AG10803 (cell line): ENCODE measurements around the gene RETNLB.

Source experiments
- DNase-seq: peaks from one replicate; pipeline ENCODE4 v3.0.0; 2010; ENCODE audit warnings: low read depth
- H3K4me3 ChIP-seq: 2 replicates; pipeline ENCODE4 v1.5.1; 2011; ENCODE audit warnings: mild to moderate bottlenecking, low read length, control low read depth
- CTCF ChIP-seq: conservative IDR thresholded peaks from 2 replicates; pipeline ENCODE4 v1.5.1; 2011; ENCODE audit warnings: mild to moderate bottlenecking, low read length, control low read depth, inconsistent platforms

Gene RETNLB

GRCh38 chr3:108728105-108728504 is 29.1 kb downstream of the RETNLB start:
- no peak for DNase-seq
- no peak for TF ChIP-seq CTCF
- no peak overlapping the region for H3K4me3 ChIP-seq

- no peak for DNase-seq
- no peak for TF ChIP-seq CTCF
- no peak overlapping the region for H3K4me3 ChIP-seq
Measured at GRCh38 chr3:108724101-108724500, 33.1 kb downstream of the RETNLB start.

- no peak for DNase-seq
- no peak overlapping the region for H3K4me3 ChIP-seq
Measured at GRCh38 chr3:108722724-108723123, 34.5 kb downstream of the RETNLB start.

GRCh38 chr3:108719178-108719806 is 37.9 kb downstream of the RETNLB start:
- H3K4me3 ChIP-seq: no peak overlapping the region
- no peak for TF ChIP-seq CTCF
- no peak for DNase-seq

More at GRCh38 chr3:108722724-108723123, 34.5 kb downstream of the RETNLB start:
- TF ChIP-seq CTCF: no peak

- H3K4me3 ChIP-seq: no peak overlapping the region
- DNase-seq: no peak
- TF ChIP-seq CTCF: no peak
Measured at GRCh38 chr3:108718454-108718853, 38.8 kb downstream of the RETNLB start.

GRCh38 chr3:108713816-108714215 is 43.4 kb downstream of the RETNLB start:
- no peak for TF ChIP-seq CTCF
- no peak overlapping the region for H3K4me3 ChIP-seq
- no peak for DNase-seq

GRCh38 chr3:108713009-108713516 is 44.1 kb downstream of the RETNLB start:
- no peak for TF ChIP-seq CTCF
- no peak for DNase-seq
- no peak overlapping the region for H3K4me3 ChIP-seq
